Glutamatergic neuron (in vitro differentiated cells): ENCODE results near the gene FAM174A. TPM values are rescaled to one million over a fixed set of nuclear protein-coding genes. Genes with fewer than 3 reads are reported as not detected.

Source experiments
- DNase-seq: peaks from one replicate; pipeline ENCODE4 v3.0.0; 2022
- H3K27ac Mint-ChIP-seq: one replicate; pipeline ENCODE4 v1.8.0; 2020; ENCODE audit warnings: mild to moderate bottlenecking, mixed read lengths, inconsistent platforms; ENCODE audit not compliant: unreplicated experiment
- H3K27me3 Mint-ChIP-seq: one replicate; pipeline ENCODE4 v1.8.0; 2020; ENCODE audit warnings: mild to moderate bottlenecking, moderate library complexity, mixed read lengths, inconsistent platforms; ENCODE audit not compliant: unreplicated experiment
- H3K36me3 Mint-ChIP-seq: one replicate; pipeline ENCODE4 v1.8.0; 2020; ENCODE audit warnings: mild to moderate bottlenecking, mixed read lengths, inconsistent platforms; ENCODE audit not compliant: unreplicated experiment
- H3K4me1 Mint-ChIP-seq: one replicate; pipeline ENCODE4 v1.8.0; 2020; ENCODE audit warnings: mild to moderate bottlenecking, low read depth, mixed read lengths, inconsistent platforms; ENCODE audit not compliant: unreplicated experiment
- H3K4me3 Mint-ChIP-seq: one replicate; pipeline ENCODE4 v1.8.0; 2020; ENCODE audit warnings: mild to moderate bottlenecking, mixed read lengths, inconsistent platforms; ENCODE audit not compliant: unreplicated experiment
- H3K9me3 Mint-ChIP-seq: one replicate; pipeline ENCODE4 v1.8.0; 2020; ENCODE audit warnings: mild to moderate bottlenecking, moderate library complexity, mixed read lengths, inconsistent platforms; ENCODE audit not compliant: unreplicated experiment
- CTCF ChIP-seq: fragments of 200-600 bp; sonication (generic); IDR thresholded peaks from one replicate; pipeline ENCODE4 v1.5.0; 2021; ENCODE audit not compliant: partially characterized antibody, unreplicated experiment
- total RNA-seq: library from RNA; stranded (reverse); fragmentation: NEBNext Ultra II Directional; extraction: Animal tissue kit (Norgen Biotek cat#: 25700); gene quantifications from one replicate; pipeline ENCODE4 v1.2.1, GENCODE V29; 2021; ENCODE audit not compliant: unreplicated experiment

The FAM174A gene
- total RNA-seq, 1 donor from 2014 or later = 16.5 TPM

DNA sequence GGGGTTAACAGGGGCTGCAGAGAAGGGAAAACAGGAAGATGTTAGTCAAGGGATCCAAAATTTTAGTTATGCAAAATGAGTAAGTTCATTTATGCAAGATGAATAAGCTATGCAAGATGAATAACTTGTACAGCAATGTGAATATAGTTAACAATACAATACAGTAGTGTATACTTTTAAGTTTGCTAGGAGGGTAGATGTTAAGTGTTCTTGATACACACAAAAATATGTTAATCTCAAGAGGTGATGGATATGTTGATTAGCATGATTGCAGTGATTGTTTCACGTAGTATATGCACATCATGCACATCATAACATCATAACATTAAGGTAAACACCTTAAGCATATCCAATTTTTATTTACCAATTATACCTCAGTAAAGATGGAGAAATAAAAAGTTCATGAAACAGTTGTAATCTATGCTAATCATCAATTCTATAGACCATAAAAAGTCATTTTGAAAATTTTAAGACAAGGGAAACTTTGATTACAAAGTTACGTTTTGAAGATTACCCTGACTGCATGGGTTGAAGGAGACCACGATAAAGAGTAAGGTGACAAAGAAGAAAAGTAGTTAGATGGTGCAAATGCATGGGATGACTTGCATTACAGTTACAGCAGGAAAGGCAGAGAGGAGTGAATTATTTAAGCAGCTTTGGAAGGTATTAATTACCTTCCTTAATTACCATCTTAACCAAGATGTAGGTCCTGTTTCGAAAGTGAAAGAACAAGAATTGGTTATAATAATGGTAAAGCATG, 31.4 kb downstream of the FAM174A start:
- H3K4me1 Mint-ChIP-seq = no peaks in the 10 kb centered on the region
- H3K4me3 Mint-ChIP-seq = no peak overlapping the region
- no peak overlapping the region for H3K27ac Mint-ChIP-seq
- TF ChIP-seq CTCF = no peak
- no peak for DNase-seq
- no peaks in the 10 kb centered on the region for H3K36me3 Mint-ChIP-seq
- no peaks in the 10 kb centered on the region for H3K9me3 Mint-ChIP-seq
- H3K27me3 Mint-ChIP-seq = peaks cover 2% of the 10 kb centered on the region

GRCh38 chr5:100574716-100575115, 39.5 kb downstream of the FAM174A start:
- Mint-ChIP-seq H3K27me3 (no peaks in the 10 kb centered on the region), H3K9me3 (no peaks in the 10 kb centered on the region), H3K4me3 (no peak overlapping the region), H3K4me1 (no peaks in the 10 kb centered on the region), H3K36me3 (no peaks in the 10 kb centered on the region), H3K27ac (no peak overlapping the region)
- no peak for DNase-seq
- TF ChIP-seq CTCF = no peak

GRCh38 chr5:100575815-100576214, 40.6 kb downstream of the FAM174A start:
- no peak for TF ChIP-seq CTCF
- Mint-ChIP-seq H3K36me3 (peaks cover 7% of the 10 kb centered on the region), H3K4me3 (no peak overlapping the region), H3K27ac (no peak overlapping the region), H3K27me3 (no peaks in the 10 kb centered on the region), H3K4me1 (no peaks in the 10 kb centered on the region), H3K9me3 (no peaks in the 10 kb centered on the region)
- no peak for DNase-seq

- H3K4me1 Mint-ChIP-seq = no peaks in the 10 kb centered on the region
- DNase-seq = no peak
- no peak overlapping the region for H3K4me3 Mint-ChIP-seq
- H3K9me3 Mint-ChIP-seq = no peaks in the 10 kb centered on the region
- TF ChIP-seq CTCF = no peak
- H3K27ac Mint-ChIP-seq = no peak overlapping the region
- no peaks in the 10 kb centered on the region for H3K27me3 Mint-ChIP-seq
- H3K36me3 Mint-ChIP-seq = peaks cover 7% of the 10 kb centered on the region
Observed at GRCh38 chr5:100576217-100576751, 41.1 kb downstream of the FAM174A start.

GRCh38 chr5:100577506-100577905, 42.3 kb downstream of the FAM174A start:
- no peaks in the 10 kb centered on the region for H3K27me3 Mint-ChIP-seq

More at GRCh38 chr5:100577506-100577905, 42.3 kb downstream of the FAM174A start:
- no peak for TF ChIP-seq CTCF
- no peaks in the 10 kb centered on the region for H3K4me1 Mint-ChIP-seq
- H3K4me3 Mint-ChIP-seq = no peak overlapping the region
- no peak overlapping the region for H3K27ac Mint-ChIP-seq
- peaks cover 7% of the 10 kb centered on the region for H3K36me3 Mint-ChIP-seq
- DNase-seq = no peak
- H3K9me3 Mint-ChIP-seq = no peaks in the 10 kb centered on the region
